AG09309 (cell line): ENCODE results near the gene IKZF3.
"Not testable (repeated sequence)": the region's sequence is repeated elsewhere in the genome, so short reads cannot be mapped to it uniquely, and the experiment has no call there.

Experiments used
- DNase-seq: peaks from one replicate; pipeline ENCODE4 v3.0.0-alpha.2; 2010; ENCODE audit warnings: low read depth
- H3K4me3 ChIP-seq: 2 replicates; pipeline ENCODE4 v1.5.1; 2011; ENCODE audit warnings: mild to moderate bottlenecking, low read depth, low read length, moderate library complexity; ENCODE audit not compliant: control insufficient read depth
- CTCF ChIP-seq: IDR thresholded peaks from 2 replicates; pipeline ENCODE4 v1.5.1; 2011; ENCODE audit warnings: mild to moderate bottlenecking, low read depth, low read length, inconsistent platforms; ENCODE audit not compliant: insufficient read depth, control insufficient read depth; ENCODE audit errors: missing control alignments

IKZF3 gene

GRCh38 chr17:39716879-39717536 lies 147.1 kb downstream of the IKZF3 start:
- DNase-seq: no peak

DNA sequence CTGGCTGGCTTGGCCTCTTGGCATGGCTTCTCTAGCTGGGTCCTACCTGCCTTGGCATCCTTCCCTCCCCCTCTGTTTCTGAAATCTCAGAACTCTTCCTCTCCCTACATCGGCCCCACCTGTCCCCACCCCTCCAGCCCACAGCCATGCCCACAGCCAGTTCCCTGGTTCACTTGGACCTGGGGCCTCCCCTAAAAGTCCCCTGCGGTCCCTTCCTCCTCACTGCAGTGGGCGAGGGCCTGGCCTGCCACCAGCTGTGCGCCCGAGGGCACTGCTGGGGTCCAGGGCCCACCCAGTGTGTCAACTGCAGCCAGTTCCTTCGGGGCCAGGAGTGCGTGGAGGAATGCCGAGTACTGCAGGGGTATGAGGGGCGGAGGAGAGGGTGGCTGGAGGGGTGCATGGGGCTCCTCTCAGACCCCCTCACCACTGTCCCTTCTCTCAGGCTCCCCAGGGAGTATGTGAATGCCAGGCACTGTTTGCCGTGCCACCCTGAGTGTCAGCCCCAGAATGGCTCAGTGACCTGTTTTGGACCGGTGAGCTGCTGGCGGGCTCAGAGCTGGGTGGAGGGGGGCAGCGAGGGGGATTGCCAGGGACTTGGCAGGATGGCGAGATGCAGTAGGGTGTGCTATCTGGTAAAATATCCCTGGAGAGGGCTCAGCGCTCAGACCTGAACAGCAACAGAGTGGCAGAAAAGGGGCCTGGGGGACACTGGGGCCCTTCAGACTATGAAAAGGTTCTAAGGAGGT lies 147.9 kb downstream of the IKZF3 start:
- no peak overlapping the region for H3K4me3 ChIP-seq
- DNase-seq: no peak
- TF ChIP-seq CTCF: no peak

More at GRCh38 chr17:39716879-39717536, 147.1 kb downstream of the IKZF3 start:
- TF ChIP-seq CTCF: no peak
- no peak overlapping the region for H3K4me3 ChIP-seq

DNA sequence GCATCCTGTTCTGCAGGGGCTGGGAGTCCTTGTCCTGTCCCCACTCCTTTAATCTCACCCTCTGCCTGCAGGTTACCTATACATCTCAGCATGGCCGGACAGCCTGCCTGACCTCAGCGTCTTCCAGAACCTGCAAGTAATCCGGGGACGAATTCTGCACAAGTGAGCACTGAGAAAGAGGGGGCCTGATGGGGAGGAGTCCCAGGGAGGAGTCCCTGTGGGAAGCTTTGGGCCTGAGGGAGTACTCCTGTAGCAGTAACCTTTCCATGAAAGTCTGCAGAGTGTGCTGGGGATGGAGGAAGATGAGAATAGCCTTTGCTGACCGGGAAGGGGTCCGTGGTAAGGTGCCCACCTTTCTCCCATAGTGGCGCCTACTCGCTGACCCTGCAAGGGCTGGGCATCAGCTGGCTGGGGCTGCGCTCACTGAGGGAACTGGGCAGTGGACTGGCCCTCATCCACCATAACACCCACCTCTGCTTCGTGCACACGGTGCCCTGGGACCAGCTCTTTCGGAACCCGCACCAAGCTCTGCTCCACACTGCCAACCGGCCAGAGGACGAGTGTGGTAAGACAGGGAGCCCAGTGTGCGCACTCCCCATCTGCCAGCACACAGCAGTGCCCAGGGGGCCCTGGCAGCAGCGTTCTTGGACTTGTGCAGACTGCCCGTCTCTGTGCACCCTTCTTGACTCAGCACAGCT lies 148.6 kb downstream of the IKZF3 start:
- TF ChIP-seq CTCF: no peak
- no peak overlapping the region for H3K4me3 ChIP-seq
- no peak for DNase-seq

DNA sequence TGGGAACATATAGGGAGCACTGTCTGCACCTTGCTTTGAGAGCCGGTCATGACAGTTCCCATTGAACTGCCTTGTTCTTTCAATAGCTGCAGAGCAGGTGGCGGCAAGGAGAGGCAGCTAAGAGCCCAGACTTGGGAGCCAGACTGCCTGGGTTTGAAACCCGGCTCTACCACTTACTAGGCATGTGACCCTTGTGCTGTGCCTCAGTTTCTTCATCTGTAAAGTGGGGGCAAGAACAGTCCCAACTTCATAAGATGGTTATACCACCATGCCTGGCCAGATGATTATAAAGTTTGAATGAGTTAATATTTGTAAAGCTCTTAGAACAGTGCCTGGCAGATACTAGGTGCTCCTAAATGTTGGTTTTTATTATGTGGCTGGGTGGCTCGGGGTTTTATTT lies 149.9 kb downstream of the IKZF3 start:
- DNase-seq: no peak
- no peak for TF ChIP-seq CTCF
- H3K4me3 ChIP-seq: no peak overlapping the region

DNA sequence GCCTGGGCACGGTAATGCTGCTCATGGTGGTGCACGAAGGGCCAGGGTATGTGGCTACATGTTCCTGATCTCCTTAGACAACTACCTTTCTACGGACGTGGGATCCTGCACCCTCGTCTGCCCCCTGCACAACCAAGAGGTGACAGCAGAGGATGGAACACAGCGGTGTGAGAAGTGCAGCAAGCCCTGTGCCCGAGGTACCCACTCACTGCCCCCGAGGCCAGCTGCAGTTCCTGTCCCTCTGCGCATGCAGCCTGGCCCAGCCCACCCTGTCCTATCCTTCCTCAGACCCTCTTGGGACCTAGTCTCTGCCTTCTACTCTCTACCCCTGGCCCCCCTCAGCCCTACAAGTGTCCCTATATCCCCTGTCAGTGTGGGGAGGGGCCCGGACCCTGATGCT lies 152.3 kb downstream of the IKZF3 start:
- H3K4me3 ChIP-seq: no peak overlapping the region
- no peak for DNase-seq
- TF ChIP-seq CTCF: no peak

DNA sequence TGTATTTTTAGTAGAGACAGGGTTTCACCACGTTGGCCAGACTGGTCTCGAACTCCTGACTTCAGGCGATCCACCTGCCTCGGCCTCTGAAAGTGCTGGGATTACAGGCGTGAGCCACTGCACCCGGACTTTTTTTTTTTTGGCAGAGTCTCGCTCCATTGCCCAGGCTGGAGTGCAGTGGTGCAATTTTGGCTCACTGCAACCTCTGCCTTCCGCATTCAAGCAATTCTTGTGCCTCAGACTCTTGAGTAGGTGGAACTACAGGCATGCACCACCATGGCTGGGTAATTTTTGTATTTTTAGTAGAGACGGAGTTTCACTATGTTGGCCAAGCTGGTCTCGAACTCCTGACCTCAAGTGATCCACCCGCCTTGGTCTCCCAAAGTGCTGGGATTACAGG lies 153.0 kb downstream of the IKZF3 start:
- H3K4me3 ChIP-seq, DNase-seq: not testable (repeated sequence)
